Peyer's patch (tissue), 4 donors: ENCODE data around the gene NOD1.

ENCODE experiments used
- POLR2A ChIP-seq, 2 donors: fragments of 450-650 bp; IDR thresholded peaks; one replicate each; pipeline ENCODE4 v1.5.1; 2017; ENCODE audit warnings: antibody characterized with exemption in 2 of 2, mild to moderate bottlenecking in 2 of 2, moderate library complexity in 2 of 2
- TF ChIP-seq, protein P1 (sequence below), 6 experiments: fragments of 450-650 bp in 4 of 6; fragments of 200-600 bp in 2 of 6; sonication (generic) in 1 of 6; IDR thresholded peaks; one replicate each; pipeline ENCODE4 v1.5.1; 2017 to 2019; ENCODE audit warnings: antibody characterized with exemption in 6 of 6, mild to moderate bottlenecking in 3 of 6, moderate library complexity in 1 of 6

DNA sequence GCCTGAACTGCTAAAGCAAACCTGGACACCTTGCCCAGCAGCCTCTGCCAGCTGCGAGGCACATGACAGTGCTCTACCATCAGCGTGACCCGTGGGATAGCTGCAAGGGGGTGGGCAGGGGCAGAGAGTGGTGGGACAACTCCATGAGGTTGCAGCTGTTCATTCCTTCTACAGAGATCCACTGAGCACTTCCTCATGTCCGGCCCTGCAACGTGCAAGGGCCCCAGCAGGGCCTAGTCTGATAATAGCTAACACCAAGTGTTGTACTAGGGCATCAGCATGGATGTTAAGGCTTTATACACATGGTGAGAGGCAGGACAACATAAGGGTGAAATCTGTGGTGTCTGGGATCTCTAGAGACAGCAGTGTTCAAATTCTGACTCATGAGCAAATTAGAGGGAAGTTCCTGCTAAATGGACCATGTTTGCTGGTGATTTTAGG is 14.3 kb downstream of the NOD1 start:
- no peak for TF ChIP-seq POLR2A (IDR thresholded peaks at IDR 0.05)
- TF ChIP-seq, protein P1, sequence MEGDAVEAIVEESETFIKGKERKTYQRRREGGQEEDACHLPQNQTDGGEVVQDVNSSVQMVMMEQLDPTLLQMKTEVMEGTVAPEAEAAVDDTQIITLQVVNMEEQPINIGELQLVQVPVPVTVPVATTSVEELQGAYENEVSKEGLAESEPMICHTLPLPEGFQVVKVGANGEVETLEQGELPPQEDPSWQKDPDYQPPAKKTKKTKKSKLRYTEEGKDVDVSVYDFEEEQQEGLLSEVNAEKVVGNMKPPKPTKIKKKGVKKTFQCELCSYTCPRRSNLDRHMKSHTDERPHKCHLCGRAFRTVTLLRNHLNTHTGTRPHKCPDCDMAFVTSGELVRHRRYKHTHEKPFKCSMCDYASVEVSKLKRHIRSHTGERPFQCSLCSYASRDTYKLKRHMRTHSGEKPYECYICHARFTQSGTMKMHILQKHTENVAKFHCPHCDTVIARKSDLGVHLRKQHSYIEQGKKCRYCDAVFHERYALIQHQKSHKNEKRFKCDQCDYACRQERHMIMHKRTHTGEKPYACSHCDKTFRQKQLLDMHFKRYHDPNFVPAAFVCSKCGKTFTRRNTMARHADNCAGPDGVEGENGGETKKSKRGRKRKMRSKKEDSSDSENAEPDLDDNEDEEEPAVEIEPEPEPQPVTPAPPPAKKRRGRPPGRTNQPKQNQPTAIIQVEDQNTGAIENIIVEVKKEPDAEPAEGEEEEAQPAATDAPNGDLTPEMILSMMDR (IDR thresholded peaks at IDR 0.05): no peak
